NK-92 (cell line): ENCODE results near the gene CNOT10.
"Not testable (repeated sequence)": the region's sequence is repeated elsewhere in the genome, so short reads cannot be mapped to it uniquely, and the experiment has no call there.

Experiments used
- DNase-seq: peaks from one replicate; lab custom pipeline; 2025; ENCODE audit not compliant: unreplicated experiment; lab: John Stamatoyannopoulos, UW

The CNOT10 gene

DNA sequence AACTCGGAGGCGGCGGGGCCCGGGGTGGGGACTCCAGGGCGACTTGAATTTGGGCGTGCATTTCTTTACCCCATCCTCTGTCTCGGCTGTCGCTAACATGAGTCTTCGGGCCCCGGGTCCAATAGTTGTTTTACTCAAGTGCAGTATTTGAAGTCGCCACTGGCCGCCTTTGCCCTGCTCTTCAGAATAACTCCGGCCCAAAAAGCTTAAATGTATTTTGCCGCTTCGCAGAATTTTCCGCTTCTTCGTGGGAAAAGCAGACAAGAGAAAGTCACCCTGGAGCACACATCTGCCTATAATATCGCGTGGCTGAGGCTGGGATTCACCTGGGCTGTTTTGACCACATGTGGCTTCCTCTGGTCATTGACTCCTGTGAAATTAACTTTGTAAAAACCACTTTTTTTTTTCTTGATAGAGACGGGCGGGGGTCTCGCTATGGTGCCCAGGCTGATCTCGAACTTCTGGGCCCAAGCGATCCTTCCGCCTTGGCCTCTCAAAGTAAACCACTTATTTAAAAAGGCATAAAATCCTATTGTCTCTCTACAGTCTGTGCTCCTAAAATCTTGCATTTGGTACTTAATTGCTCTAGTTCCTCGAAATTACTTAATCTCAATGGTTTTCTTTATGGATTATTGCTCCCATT is 676 bp downstream of the CNOT10 start:
- DNase-seq, result no peak

DNA sequence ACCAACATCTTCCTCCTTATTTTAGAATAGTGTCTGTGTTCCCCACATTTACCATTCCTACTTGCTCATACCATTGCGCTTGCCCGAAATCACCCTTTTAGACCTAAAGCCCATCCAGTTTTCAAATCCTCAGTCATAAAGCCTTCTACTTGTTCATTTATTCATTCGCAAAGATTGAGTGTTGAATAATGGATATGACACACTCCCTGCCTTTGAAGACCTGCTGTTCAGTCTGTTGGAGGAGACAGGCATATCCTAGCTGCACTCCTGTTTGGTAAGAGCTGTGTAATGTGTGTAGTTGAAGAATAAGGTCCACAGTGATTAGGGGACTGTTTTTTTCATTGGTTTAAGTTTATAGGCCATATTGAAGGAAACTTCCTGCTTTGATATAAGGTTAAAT is 1.7 kb downstream of the CNOT10 start:
- no peak for DNase-seq

DNA sequence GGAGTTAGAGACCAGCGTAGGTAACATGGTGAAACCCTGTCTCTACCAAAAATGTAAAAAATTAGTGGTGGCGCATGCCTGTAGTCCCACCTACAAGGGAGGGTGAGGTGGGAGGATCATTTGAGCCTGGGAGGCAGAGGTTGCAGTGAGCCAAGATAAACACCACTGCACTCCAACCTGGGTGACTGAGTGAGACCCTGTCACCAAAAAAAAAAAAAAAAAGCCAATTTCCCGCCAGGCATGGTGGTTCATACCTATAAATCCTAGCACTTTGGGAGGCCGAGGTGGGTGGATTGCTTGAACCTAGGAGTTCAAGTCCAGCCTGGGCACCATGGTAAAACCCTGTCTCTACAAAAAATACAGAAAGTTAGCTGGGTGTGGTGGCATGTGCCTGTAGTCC is 6.9 kb downstream of the CNOT10 start:
- DNase-seq, result no peak

DNA sequence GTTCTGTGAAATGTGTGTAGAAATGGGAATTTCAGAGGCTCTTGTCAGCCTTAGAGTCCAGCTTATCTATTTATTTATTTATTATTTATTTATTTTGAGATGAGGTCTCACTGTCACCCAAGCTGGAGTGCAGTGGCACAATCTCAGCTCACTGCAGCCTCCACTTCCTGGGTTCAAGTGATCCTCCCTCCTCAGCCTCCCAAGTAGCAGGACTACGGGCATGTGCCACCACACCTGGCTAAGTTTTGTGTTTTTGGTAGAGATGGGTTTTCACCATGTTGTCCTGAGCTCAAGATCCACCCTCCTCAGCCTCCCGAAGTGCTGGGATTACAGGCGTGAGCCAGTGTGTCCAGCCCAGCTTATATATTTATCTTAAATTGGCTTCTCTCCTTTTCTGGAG is 11.5 kb downstream of the CNOT10 start:
- no peak for DNase-seq

DNA sequence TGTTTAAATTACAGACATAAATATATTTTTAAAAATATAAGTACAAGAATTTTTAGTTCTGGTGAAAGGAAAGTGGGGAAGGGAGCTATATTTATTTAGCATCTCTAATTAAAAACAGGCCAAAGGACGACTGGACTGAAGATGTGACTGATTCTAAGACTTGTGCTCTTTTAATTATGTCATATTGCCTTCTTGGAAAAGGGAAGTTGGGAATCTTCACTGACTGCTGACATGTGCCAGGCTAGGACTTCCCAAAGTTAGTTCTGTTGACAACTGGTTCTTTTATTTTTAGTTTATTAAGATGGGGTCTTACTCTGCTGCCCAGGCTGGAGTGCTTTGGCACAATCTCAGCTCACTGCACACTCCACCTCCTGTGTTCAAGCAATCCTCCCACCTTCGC is 13.5 kb downstream of the CNOT10 start:
- DNase-seq, result no peak

DNA sequence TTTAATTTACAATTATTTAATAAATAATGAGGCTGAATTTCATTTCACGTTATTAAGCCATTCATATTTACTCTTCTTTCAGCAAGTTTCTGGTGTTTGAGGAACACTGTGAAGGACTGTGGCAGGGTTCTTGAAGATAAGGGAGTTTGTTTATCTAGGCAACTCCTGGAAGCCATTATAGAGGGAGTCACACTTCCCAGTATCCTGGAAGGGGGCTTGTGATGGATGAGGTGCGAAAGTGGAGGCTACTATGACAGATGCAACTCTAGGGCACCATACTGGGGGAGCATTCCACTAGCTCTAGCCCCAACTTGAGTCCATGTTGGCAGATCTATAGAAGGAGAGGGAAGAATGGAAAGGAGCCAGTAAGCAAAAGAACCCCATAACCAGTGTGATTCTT is 14.4 kb downstream of the CNOT10 start:
- no peak for DNase-seq

DNA sequence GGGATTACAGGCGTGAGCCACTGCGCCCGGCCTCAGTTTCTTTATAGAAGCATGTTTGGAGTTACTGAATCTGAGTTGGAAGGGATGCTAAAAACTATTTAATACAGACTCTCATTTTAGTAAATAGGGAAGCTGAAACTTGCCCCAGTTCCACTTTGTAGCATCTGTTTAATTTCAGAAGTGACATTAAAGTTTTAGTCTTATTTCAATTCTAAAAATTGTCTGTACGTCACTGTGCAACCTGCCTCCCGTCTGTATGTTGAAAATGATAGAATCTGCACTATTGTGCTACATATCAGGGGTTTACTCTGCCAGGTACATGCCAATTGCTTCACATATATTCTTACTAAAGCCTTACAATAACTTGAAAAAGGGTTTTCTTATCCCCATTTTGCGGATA is 15.3 kb downstream of the CNOT10 start:
- no peak for DNase-seq

DNA sequence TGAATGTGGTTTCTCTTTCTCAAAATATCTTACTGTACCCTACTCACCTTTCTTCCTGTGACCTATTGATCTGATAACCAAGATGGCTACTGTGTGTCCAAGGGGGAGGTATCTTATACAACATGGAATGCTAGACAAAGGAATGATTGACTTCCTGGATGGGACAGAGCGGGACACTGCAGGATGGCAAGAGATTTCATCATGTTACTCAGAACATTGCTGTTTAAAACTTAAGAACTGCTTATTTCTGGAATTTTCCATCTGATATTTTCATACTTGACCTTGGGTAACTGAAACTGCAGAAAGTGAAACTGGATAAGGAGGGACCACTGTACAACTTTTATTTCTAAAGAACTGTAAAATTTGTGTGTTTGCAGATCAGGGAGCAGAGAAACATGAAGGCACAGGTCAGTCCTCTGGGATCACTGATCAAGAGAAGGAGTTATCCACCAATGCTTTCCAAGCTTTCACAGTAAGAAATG is 18.5 kb downstream of the CNOT10 start:
- DNase-seq, result no peak

DNA sequence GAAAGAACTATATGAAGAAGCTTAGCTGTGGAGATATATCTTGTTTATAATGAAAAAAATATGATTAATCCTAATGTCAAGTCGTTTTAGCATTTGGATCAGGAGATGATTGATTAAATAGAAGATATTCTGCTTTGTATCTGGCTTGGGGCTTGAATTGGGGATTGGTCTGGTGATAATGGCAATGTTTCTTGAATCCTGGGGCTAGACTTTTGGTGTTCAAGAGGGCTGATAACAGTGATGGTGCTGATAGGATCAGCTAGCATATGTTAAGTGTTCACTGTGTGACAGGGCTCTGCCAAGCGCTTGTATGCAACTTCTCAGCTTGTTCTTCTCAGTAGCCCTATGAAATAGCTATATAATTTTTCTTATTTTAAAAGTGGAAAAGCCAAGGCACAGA is 20.2 kb downstream of the CNOT10 start:
- no peak for DNase-seq

DNA sequence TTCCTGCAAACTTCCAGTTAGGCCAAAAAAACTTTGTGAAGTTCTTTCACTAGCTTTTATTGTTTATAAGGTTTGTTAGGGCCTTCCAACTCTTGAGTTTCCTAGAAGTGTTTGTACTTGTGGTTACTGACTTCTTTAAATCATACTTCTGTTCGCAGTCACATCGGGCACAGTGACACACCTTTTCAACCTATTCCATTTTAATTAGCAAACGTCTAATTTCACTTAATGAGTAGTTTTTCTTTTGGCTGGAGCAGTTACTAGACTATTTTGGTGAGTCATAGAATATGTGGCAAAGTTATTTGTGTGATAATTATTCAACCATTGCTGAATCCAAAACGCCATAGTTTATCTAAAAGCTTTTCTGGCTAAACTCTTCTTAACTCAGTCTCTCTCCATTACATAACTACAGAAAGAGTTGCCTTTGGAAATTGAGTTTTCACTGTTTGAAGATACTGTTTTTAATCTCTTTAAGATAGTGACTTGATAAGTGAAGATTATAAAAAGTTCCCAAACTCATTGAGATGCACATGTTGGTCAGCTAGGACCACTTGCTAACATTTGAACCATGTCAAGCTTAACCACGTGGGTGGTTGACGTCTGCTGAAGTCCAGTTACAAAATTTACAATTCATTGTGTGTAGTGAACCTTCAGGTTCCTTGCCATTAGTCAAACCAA is 21.5 kb downstream of the CNOT10 start:
- DNase-seq, result no peak

DNA sequence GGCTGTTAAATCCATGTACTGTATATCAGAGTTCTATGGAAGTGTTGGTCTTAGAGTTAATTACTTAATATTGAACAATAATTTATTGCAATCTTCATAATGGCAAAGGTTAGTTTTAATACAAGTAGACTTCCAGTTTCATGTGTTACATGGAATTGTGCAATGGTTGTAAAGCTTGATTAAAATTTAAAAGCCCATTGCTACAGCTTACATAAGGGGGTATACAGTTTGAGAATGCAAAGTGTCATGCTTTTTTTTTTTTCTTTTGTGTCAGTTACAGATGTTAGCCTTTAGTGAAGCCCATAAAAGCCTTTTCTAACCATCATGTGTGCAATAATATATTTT is 22.0 kb downstream of the CNOT10 start:
- DNase-seq, result no peak

DNA sequence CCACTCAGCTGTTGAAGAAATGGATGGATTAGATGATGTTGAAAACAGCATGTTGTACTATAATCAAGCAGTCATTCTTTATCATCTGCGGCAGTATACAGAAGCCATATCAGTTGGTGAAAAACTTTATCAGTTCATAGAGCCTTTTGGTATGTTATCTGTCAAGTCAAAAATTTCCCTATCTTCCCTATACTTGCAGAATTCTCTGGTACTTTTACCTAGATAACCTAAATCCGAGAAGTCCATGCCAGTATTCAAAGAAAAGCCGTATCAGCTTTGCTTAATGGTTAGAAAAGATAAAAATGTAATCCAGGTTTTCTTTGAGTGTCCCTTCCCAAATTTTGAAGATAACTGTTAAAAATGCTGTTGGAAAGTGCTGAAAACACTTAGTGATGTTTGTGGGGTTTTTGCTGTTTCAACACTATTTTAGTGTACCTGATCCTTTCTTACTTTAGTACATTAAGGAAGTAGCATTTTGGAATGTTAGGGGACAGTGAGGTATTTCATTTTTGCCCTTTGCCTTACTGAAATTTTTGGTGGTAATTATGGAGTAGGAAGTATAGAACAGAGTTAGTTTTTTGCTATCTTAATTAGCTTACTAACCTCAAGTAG is 23.8 kb downstream of the CNOT10 start:
- DNase-seq, result no peak

DNA sequence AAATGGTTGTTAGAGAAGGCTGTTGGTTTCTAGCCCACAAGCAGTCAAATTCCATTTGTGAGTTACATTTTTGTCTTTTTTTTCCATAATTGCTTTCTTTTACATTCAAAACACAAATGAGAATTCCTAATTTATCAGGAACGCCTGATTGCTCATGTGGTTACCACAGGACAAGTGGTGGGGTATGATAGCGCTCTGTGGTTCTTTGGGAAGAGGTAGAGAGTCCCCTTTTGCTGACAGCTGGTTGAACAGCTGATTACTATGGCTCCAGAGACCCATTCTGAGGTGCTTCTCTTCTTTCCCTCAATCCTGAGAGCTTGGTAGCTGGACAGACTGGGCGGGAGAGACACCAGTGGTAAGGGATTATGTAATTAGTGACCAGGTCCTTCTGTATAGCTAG is 24.4 kb downstream of the CNOT10 start:
- DNase-seq, result no peak

DNA sequence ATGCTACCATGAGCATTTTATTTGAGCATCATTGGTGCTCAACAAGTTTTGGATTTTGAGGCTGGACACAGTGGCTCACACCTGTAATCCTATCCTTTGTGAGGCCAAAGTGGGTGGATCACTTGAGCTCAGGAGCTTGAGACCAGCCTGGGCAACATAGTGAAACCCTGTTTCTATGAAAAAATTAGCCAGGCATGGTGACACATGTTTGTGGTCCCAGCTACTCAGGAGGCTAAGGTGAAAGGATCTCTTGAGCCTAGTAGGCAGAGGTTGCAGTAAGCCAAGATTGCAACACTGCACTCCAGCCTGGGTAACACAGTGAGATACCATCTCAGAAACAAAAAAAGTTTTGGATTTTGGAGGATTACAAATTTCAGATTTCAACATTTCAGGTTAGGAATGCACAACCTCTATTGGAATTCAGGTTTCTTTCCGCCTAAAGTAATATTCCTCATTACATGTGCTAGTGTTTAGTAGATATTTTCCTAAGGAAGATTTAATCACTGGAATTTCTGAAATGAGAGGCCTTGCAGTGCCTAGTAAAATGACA is 27.6 kb downstream of the CNOT10 start:
- DNase-seq, result no peak

DNA sequence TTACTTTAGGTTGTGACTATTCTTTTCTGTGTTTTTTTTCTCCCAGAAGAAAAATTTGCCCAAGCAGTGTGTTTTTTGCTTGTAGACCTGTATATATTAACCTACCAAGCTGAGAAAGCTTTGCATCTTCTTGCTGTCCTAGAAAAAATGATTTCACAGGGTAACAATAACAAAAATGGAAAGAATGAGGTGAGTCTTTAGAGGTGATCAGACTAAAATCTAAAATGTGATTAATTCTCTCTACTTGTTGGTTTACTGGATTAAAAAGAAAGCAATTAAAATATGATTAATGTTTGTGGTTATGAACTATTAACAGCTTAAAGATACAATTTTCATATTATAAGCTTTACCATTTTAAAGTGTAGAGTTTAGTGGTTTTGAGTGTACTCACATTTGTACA is 28.2 kb downstream of the CNOT10 start:
- DNase-seq, result no peak

DNA sequence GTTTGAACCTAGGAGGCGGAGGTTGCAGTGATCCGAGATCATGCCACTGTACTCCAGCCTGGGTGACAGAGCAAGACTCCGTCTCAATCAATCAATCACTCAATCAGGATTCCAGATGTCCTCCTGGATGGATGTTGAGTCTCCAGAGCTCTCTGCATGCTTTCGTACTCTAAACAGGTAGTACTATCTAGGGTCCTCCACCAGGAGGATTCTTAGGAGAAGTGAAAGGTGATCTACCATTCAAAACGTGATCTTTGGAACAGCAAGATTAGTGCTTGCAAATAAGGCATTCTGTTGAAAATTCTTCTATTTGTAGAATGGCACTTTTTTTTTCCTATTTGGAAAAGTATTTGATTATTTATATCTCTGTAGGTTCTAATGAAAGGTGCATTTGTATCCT is 34.3 kb downstream of the CNOT10 start:
- no peak for DNase-seq

DNA sequence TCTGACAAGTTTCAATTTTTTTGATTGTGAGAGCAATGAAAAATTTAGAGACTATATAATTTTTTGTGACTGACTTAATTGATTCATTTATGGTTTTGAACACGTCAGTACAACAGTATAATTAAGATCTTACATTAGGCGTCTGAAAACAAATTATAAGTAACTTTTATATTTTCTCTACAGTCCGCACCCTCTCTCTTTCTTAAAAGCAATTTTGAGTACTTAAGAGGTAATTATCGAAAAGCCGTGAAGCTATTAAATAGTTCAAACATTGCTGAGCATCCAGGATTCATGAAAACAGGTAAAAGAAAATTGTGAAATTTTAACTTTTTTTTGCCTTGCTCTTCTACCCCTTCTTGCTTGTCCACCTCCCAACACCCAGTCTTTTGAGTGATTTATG is 34.9 kb downstream of the CNOT10 start:
- DNase-seq, result no peak

DNA sequence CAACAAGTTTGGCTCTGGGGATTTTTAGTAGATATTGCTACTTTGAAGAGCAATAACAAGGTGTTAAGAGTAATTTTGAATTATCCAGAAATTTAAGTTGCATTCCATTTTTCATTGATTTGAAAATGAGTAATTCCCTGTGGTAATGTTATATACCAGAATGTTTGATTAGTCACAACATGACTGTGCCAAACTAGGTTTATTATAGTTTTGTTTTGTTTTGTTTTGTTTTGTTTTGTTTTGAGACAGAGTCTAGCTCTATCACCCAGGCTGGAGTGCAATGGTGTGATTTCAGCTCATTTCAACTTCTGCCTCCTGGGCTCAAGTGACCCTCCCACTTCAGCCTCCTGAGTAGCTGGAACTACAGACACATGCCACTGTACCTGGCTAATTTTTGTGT is 40.7 kb downstream of the CNOT10 start:
- DNase-seq, result no peak

DNA sequence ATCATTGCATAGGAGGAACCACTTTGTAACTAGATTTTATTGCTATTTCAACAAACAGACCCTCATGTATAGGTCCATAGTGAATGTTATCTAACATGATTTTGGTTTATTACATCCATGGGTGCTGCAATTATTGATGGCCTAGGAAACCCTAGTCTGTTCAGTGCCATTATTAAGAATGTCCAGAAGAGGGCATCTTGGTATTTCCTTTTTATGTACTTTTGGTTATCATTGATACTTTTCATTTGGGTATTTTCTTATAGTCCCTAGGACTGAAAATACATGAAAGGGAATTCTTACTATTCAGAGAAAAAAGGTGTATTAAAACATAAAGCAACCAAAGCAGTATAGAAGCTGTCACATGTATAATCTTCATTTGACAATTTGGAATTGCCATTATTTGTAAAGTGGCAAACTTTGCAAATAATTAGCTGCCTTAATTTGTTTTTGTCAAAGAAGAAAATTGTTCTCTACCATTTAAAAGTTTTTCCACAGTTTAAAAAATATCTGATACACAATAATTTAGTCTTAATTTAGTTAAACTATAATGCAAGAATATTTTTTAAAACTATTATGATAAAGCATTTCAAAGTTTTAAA is 48.7 kb downstream of the CNOT10 start:
- no peak for DNase-seq

DNA sequence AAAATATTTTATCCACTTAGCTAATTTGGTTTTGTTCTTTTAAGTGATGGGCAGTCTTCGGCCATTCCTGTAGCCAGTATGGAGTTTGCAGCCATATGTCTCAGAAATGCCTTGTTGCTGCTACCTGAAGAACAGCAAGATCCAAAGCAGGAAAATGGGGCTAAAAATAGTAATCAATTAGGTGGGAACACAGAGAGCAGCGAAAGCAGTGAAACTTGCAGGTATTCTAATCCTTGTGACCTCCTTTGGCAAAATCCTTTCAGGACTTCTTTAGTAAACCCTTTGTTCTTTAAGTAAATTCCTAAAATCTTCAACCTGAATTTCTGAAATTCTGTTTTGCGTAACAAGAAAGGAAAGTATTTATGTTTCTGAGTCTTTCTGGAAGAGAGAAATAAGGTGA is 49.8 kb downstream of the CNOT10 start:
- no peak for DNase-seq

DNA sequence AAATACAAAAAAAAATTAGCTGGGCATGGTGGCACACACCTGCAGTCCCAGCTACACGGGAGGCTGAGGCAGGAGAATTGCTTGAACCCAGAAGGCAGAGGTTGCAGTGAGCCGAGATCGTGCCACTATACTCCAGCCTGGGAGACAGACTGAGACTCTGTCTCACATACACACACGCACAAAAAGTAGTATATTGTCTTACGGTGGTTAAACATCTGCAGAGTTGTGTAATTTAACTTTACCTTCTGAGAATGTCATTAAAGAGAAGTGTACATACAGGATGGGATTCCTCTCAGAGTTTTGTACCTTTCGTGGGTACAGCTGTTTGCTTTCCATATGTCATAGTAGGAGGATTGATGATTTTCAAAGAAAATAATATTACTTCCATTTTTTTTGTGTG is 58.5 kb downstream of the CNOT10 start:
- not testable (repeated sequence) for DNase-seq

DNA sequence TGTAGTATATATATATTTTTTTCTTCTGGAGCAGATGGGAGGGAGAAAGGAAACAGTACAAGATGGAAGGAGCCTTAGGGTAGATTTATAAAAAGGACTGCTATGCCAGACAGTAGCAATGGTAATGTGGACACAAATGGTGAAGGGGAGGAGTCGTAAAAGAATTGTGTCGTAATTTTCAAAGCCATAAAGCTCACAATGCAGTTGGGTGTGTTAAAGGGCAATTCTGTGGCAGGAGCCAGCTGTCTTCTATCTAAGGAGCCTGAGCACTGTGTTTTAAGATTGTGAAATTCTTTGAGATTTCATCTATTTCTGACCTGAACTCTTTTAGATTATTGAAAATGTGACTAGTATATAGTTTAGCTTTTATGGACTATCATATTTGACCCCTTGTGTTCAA is 58.9 kb downstream of the CNOT10 start:
- DNase-seq, result no peak
